MCF 10A (cell line): ENCODE data around the gene CPLX3. TPM values are rescaled to one million over a fixed set of nuclear protein-coding genes. Genes with fewer than 3 reads are reported as not detected.
A peak's percentile ranks its signal among the peaks of the same experiment; 100 is the strongest.

Experiments used
- BruUV-seq: library from RNA; stranded (reverse); fragments of 400-500 nt; replicated peaks from 2 replicates; lab custom pipeline; 2021; lab: Mats Ljungman, UMichigan
- CTCF ChIA-PET: fragments of 300-600 bp; sonication (Branson Sonifier 250); formaldehyde crosslinking; extraction: SDS; loops from one replicate; lab custom pipeline; 2021; ENCODE audit warnings: antibody characterized with exemption, inconsistent platforms; lab: Yijun Ruan, JAX
- POLR2A ChIA-PET: fragments of 300-600, 350-650 bp; sonication (Branson Sonifier 250); formaldehyde crosslinking; extraction: SDS; loops from one replicate; lab custom pipeline; 2020; ENCODE audit warnings: antibody characterized with exemption, inconsistent platforms; lab: Yijun Ruan, JAX
- DNase-seq: peaks from one replicate; pipeline ENCODE4 v3.0.0-alpha.2; 2018; ENCODE audit not compliant: unreplicated experiment
- H3K27ac Mint-ChIP-seq: one replicate; pipeline ENCODE4 v1.8.0; 2022; ENCODE audit warnings: mild to moderate bottlenecking, low read depth, mixed read lengths; ENCODE audit not compliant: unreplicated experiment
- H3K27me3 Mint-ChIP-seq: one replicate; pipeline ENCODE4 v1.8.0; 2022; ENCODE audit warnings: mixed read lengths; ENCODE audit not compliant: insufficient read depth, unreplicated experiment
- H3K36me3 Mint-ChIP-seq: one replicate; pipeline ENCODE4 v1.8.0; 2022; ENCODE audit warnings: mild to moderate bottlenecking, moderate library complexity, mixed read lengths; ENCODE audit not compliant: insufficient read depth, unreplicated experiment
- H3K4me1 Mint-ChIP-seq: one replicate; pipeline ENCODE4 v1.8.0; 2022; ENCODE audit warnings: mixed read lengths; ENCODE audit not compliant: insufficient read depth, unreplicated experiment
- H3K4me3 Mint-ChIP-seq: one replicate; pipeline ENCODE4 v1.8.0; 2022; ENCODE audit warnings: mild to moderate bottlenecking, moderate library complexity, mixed read lengths; ENCODE audit not compliant: unreplicated experiment
- H3K9me3 Mint-ChIP-seq: one replicate; pipeline ENCODE4 v1.8.0; 2022; ENCODE audit warnings: mixed read lengths; ENCODE audit not compliant: unreplicated experiment
- intact Hi-C: fragments of 100-400 bp; cut with micrococcal nuclease; formaldehyde crosslinking; loops from 2 replicates; pipeline ENCODE4 v1.14.1; 2022
- total RNA-seq: library from RNA; stranded (reverse); gene quantifications from 2 replicates; pipeline ENCODE4 v1.2.3, GENCODE V29; 2022
- TF ChIP-seq, protein P1 (sequence below): fragments of 200-600 bp; IDR thresholded peaks from one replicate; pipeline ENCODE4 v1.8.0; 2022; ENCODE audit warnings: antibody characterized with exemption, mild to moderate bottlenecking; ENCODE audit not compliant: unreplicated experiment

CPLX3 gene
- total RNA-seq, 1 experiment from 2014 or later, result not detected

DNA sequence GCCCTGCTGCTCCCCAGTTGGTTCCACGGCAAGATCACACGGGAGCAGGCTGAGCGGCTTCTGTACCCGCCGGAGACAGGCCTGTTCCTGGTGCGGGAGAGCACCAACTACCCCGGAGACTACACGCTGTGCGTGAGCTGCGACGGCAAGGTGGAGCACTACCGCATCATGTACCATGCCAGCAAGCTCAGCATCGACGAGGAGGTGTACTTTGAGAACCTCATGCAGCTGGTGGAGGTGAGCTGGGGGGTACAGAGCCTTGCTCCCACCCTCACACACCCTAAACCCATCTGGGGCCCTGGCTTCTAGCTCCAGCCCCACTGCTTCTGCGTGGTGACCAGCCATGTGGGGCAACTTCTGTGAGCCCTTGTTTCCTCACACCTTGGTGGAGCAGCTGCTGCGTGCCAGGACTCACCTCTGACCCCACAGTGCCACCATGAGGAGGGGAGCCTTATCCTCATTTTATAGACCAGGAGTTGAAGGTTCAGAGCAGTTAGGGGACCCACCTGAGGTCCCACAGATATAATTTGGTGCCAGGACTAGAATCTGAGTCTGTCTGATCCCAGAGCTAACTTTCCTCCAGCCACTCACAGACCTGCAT lies 27.1 kb upstream of the CPLX3 start:
- H3K4me3 Mint-ChIP-seq, result no peak overlapping the region
- no peak for DNase-seq
- H3K9me3 Mint-ChIP-seq, result no peaks in the 10 kb centered on the region
- TF ChIP-seq, protein P1, sequence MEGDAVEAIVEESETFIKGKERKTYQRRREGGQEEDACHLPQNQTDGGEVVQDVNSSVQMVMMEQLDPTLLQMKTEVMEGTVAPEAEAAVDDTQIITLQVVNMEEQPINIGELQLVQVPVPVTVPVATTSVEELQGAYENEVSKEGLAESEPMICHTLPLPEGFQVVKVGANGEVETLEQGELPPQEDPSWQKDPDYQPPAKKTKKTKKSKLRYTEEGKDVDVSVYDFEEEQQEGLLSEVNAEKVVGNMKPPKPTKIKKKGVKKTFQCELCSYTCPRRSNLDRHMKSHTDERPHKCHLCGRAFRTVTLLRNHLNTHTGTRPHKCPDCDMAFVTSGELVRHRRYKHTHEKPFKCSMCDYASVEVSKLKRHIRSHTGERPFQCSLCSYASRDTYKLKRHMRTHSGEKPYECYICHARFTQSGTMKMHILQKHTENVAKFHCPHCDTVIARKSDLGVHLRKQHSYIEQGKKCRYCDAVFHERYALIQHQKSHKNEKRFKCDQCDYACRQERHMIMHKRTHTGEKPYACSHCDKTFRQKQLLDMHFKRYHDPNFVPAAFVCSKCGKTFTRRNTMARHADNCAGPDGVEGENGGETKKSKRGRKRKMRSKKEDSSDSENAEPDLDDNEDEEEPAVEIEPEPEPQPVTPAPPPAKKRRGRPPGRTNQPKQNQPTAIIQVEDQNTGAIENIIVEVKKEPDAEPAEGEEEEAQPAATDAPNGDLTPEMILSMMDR, result no peak
- peak overlapping the region; percentile 83 for H3K27ac Mint-ChIP-seq
- intact Hi-C loops, result no loop called here
- CTCF ChIA-PET, result interaction anchor here (0.5 to 2.7 kb wide), 34 partner anchors 8 to 209 kb away, joined by 3 to 57 read pairs (median 4); partner anchors contain the start of genes CSK and ULK3
- H3K4me1 Mint-ChIP-seq, result peaks cover 18% of the 10 kb centered on the region
- no peaks in the 10 kb centered on the region for H3K27me3 Mint-ChIP-seq
- BruUV-seq, result no TSS peak
- POLR2A ChIA-PET, result interaction anchor here (0.6 to 2.3 kb wide), 15 partner anchors 8 to 338 kb away, joined by 3 to 33 read pairs (median 3); partner anchors contain the start of genes COX5A, CSK, FAM219B and UBL7
- peaks cover 43% of the 10 kb centered on the region for H3K36me3 Mint-ChIP-seq

- Mint-ChIP-seq H3K9me3 (no peaks in the 10 kb centered on the region), H3K4me3 (no peak overlapping the region), H3K27me3 (no peaks in the 10 kb centered on the region), H3K4me1 (peaks cover 13% of the 10 kb centered on the region), H3K27ac (peak overlapping the region; percentile 83), H3K36me3 (peaks cover 49% of the 10 kb centered on the region)
- intact Hi-C loops, result loop anchor here (1.0 kb wide), 1 partner anchor 29 kb away; no protein-coding TSS in a partner anchor
- DNase-seq, result peak; percentile 90
- no TSS peak for BruUV-seq
- POLR2A ChIA-PET, result interaction anchor here (0.6 to 2.3 kb wide), 15 partner anchors 8 to 339 kb away, joined by 3 to 33 read pairs (median 3); partner anchors contain the start of genes COX5A, CSK, FAM219B and UBL7
- CTCF ChIA-PET, result interaction anchor here (0.5 to 2.7 kb wide), 41 partner anchors 8 to 1032 kb away, joined by 3 to 57 read pairs (median 4); partner anchors contain the start of genes CSK and ULK3
- TF ChIP-seq, protein P1, result peak; percentile 97
These were observed 26.4 kb upstream of the CPLX3 start for GRCh38 chr15:74799856-74800558.

- ChIA-PET CTCF (interaction anchor here (0.5 to 2.7 kb wide), 21 partner anchors 8 to 1032 kb away, joined by 3 to 57 read pairs (median 6); partner anchors contain the start of gene CSK), POLR2A (interaction anchor here (0.8 to 2.3 kb wide), 4 partner anchors 19 to 186 kb away, joined by 3 to 33 read pairs (median 11); partner anchors contain the start of gene CSK)
- H3K4me1 Mint-ChIP-seq, result peaks cover 13% of the 10 kb centered on the region
- no TSS peak for BruUV-seq
- intact Hi-C loops, result loop anchor here (1.0 kb wide), 1 partner anchor 29 kb away; no protein-coding TSS in a partner anchor
- H3K4me3 Mint-ChIP-seq, result no peak overlapping the region
- peaks cover 50% of the 10 kb centered on the region for H3K36me3 Mint-ChIP-seq
- DNase-seq, result no peak
- TF ChIP-seq, protein P1, result no peak
- H3K27me3 Mint-ChIP-seq, result no peaks in the 10 kb centered on the region
- H3K27ac Mint-ChIP-seq, result no peak overlapping the region
- no peaks in the 10 kb centered on the region for H3K9me3 Mint-ChIP-seq
These were observed 25.8 kb upstream of the CPLX3 start for GRCh38 chr15:74800559-74801094.
